ENCODE results near the gene SCRN1.

The SCRN1 gene, protein sequence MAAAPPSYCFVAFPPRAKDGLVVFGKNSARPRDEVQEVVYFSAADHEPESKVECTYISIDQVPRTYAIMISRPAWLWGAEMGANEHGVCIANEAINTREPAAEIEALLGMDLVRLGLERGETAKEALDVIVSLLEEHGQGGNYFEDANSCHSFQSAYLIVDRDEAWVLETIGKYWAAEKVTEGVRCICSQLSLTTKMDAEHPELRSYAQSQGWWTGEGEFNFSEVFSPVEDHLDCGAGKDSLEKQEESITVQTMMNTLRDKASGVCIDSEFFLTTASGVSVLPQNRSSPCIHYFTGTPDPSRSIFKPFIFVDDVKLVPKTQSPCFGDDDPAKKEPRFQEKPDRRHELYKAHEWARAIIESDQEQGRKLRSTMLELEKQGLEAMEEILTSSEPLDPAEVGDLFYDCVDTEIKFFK

DNA sequence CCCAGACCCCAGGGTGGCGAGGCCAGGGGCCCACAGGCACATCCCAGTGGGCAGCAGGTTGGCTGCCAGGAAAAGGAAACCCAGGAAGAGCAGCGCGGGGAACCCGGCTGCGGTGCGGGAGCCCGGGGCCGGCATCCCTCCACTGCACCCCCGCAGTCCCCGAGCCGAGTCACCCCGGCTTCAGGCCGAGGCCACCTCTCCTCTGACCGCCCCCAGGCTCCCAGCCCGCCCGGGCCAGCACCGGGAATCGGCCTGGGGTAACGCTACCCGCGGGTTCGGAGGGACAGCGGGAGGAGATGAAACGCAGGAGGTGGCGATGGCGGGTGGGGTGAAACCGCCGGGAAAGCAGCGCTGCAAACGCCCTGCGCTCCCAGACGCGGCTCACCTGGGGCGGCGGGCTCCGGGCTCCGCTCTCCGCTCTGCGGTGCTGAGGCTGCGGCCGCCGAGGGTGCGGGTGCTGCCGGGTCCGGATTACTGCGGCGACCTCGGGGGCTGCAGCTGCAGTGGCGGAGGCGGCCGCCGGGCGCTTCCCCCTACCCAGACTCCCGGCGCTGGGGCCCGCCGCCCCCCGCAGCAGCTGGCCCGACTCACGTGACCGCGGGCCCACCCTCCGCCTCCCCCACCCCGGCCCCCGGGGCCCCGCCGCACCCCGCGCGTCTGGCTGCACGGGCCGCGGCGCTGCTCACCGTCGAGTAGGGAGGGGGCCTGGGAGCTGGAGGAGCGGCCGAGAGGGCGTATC lies at the start of gene SCRN1:
Gene SCRN1, minus strand, starts transcription at position 545 of the 739 bp plus-strand sequence. CDS start 20,734 bp downstream, outside the sequence.
- peak; percentile 13 for DNase-seq (ENCODE audit: low read depth)

DNA sequence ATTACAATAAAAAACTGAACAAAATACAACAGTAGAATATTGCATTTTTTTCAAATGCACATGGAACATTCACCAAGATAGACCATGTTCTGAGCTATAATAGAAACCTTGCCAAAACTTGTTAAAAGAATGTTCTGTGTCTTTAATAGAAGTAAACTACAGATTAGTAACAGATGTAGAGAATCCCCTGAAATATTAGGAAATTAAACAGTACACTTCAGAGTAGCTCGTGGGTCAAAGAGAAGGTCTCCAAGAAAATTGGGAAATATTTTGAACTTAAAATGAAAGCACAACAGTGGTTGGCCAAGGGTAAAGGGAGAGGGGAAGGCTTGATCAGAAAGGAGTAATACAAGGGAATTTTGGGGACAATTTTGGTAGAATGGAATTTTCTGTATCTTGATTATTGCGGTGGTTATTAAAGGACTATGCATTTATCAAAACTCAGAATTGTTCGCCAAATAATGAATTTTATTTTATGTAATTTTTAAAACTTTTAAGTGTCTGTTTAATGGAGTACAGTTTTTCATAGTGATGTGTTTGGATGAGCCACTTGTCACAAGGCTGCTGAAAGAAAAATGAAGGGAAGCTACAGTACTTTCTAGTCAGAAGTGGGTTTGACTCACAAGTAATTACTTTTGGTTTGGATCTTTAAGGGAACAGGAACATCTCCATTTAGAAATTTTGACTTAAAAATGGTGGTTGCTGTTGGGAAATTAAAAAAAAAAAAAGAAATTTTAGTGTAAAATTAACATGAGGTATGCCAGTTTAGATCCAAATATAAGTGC lies 48.8 kb upstream of the SCRN1 start:
- DNase-seq (ENCODE audit: low read depth): peak; percentile 64

DNA sequence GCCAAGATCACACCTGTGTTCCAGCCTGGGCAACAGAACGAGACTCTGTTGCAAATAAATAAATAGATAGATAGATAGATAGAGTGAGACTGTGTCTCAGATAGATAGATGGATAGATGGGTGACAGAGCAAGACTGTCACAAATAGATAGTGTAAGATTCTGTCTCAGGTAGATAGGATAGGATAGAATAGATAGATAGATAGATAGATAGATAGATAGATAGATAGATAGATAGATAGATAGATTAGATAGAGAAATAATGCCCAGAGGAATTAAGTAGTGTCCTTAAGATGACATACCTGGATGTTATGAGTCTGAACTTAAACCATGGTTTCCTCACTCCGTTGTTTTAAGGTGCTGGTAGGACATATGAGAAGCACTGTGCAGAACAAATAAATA lies 46.6 kb upstream of the SCRN1 start:
- DNase-seq (ENCODE audit: low read depth): no peak

GRCh38 chr7:30034501-30034900 lies 44.9 kb upstream of the SCRN1 start:
- no peak for DNase-seq (ENCODE audit: low read depth)

- peak; percentile 70 for DNase-seq (ENCODE audit: low read depth)
Observed at GRCh38 chr7:30032310-30033125, 42.9 kb upstream of the SCRN1 start.

DNA sequence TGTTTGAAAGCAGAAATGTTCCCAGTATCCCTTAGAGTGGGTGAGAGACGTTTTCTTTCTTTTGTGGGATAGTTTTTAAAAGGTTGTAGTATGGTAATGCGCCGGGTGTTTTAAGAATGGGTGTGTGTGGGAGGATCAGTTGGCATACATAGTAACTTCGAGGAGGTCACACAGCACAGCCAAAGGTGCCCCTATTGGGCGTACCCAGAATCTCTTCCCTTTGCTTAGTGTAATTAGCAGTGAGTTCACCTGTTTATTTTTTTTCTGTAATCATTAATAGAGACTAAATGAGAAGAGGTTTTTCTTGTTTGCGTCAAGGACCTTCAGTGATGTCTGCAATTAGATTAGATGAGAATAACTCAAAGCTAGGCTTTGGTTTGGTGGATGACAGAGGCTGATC lies 40.1 kb upstream of the SCRN1 start:
- DNase-seq (ENCODE audit: low read depth): no peak

GRCh38 chr7:30028749-30029635 lies 39.4 kb upstream of the SCRN1 start:
- DNase-seq (ENCODE audit: low read depth): no peak

GRCh38 chr7:30028216-30028748 lies 38.7 kb upstream of the SCRN1 start, which contains the start of gene PLEKHA8:
Gene PLEKHA8, plus strand, starts transcription at chr7:30028412. Its CDS starts 351 bp downstream, at chr7:30028763.
- peak; percentile 30 for DNase-seq (ENCODE audit: low read depth)

DNA sequence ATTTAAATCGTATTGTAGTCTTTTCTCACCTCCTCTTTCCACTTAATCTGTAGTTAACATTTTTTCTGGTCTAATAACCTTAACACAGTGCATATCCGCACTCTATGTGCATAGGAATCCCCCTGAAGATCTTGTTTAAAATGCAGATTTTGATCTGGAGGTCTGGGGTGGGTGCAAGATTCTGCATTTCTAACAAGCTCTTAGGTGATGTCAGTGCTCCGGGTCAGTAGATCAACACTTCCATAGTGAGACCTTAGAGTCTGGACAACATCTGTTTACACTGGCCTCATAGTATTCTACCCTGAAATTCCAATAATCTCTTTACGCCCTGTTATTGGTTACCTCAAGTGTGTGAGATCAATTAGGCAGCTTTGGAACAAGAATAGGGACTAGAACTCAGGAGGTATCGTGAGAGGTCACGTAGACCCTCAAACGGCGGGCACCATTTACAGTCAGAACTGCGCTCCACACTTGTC lies 38.2 kb upstream of the SCRN1 start:
- no peak for DNase-seq (ENCODE audit: low read depth)

GRCh38 chr7:30027065-30027456 lies 37.5 kb upstream of the SCRN1 start:
- no peak for DNase-seq (ENCODE audit: low read depth)

DNA sequence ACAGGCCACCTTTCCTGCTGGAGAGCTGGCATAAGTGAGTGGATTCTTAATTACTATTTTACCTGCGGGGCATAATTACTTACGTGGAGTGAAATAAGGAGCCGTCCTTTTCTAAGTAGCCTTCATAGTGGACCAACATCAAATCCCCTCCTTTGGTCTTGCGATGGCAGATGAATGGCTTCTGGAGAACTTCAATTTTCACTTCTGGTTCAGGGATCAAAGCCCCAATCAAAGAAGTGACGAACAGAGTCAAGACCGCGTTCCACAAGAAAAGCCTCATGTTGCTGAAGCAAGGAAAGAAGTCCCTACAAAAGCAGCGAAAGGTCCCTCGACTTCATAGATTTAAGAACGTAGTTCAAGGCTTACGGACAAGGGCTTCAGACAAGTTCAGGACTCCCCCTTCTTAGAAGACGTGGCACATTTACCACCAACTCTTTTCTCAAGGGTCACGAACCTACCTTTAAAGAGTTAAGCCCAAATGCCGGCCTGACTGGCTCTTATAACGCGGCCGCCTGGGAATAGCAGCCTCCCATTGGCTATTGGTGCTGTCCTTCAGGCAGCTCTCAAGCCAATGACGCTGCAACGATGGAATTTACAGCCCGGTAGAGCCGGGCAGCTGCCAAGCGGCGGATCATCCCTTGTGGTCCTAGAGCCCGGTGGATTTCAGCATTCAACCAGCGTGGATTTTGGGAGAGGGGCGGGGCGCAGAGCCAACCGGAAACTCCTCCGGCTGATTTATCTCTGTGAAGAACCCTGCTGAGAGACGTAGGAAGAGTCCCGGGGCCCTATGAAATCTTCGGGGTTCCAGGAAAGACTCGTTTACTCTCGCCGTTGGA lies 36.8 kb upstream of the SCRN1 start, which contains the start of gene FKBP14:
Gene FKBP14, minus strand, starts transcription at position 474 of the 836 bp plus-strand sequence. Its CDS starts 194 bp downstream, at position 280.
- DNase-seq (ENCODE audit: low read depth): peak; percentile 99

DNA sequence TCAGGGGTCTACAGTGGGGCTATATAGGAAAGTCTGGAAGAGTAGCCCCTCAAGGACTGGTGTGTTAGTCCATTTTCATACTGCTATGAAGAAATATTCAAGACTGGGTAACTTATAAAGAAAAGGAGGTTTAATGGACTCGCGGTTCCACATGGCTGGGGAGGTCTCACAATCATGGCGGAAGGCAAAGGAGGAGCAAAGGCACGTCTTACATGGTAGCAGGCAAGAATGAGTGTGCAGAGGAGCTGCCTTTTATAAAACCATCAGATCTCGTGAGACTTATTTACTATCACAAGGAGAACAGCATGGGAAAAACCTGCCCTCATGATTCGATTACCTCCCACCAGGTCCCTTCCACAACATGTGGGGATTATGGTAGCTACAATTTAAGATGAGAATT lies 33.9 kb upstream of the SCRN1 start:
- no peak for DNase-seq (ENCODE audit: low read depth)

GRCh38 chr7:30022991-30023390 lies 33.4 kb upstream of the SCRN1 start:
- DNase-seq (ENCODE audit: low read depth): no peak

DNA sequence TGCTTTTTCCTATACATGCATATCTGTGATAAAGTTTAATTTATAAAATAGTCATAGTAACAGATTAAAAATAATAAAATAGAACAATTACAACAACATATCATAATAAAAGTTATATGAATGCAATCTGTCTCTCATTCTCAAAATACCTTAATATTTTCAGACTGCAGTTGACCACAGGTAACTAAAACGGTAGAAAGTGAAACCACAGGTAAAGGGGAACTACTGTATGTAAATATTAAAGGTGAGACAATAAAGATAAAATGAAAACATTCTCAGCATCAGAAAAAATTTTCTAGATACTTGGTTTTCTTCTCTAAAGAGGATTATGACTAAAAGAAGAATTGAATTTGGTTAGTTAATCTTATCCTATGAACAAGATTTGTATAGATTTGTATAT lies 30.9 kb upstream of the SCRN1 start:
- DNase-seq (ENCODE audit: low read depth): no peak

DNA sequence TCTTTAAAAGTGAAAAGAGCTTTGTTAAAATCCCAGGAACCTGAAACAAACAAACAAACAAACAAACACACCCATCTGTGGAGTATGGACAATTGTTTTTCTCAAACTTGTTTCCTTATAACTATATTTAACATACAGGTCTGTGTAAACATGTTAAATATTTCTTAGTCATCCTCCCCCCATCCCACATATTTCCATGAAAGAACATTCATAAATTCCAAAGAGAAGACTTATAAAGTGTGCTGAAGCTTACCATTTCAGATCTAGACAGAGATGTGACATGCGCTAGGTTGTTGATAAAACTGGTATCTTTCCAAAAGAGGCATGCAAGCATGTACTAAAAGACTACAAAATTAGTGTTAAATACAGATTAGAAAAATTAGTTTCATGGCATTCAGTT lies 30.4 kb upstream of the SCRN1 start:
- no peak for DNase-seq (ENCODE audit: low read depth)

GRCh38 chr7:30019387-30019786 lies 29.8 kb upstream of the SCRN1 start:
- no peak for DNase-seq (ENCODE audit: low read depth)

DNA sequence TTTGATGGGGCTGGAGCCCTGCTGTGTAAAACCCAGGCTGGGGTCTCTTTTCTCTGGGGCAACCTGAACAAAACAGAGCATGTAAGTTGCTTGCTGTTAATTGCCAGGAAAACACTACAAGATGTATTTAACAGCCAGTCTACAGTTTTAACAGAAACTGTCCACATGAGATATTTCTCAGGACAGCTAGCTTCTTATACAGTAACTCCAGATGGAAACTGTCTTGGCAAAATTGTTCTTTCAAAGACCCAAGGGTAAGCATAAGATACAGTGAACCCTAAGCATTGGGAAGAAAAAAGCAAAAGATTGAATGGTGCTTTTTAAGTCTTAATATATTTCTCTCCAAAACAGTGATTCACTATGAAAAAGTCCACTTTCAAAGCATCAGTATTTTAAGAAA lies 28.9 kb upstream of the SCRN1 start:
- no peak for DNase-seq (ENCODE audit: low read depth)

- DNase-seq (ENCODE audit: low read depth): no peak
Observed at GRCh38 chr7:30012757-30013156, 23.2 kb upstream of the SCRN1 start.

GRCh38 chr7:30010021-30010420 lies 20.4 kb upstream of the SCRN1 start:
- DNase-seq (ENCODE audit: low read depth): no peak
